Testis (tissue), 2 donors: ENCODE results near the gene GIPC3.

ENCODE experiments used
- CTCF ChIP-seq, 3 experiments: fragments of 450-650 bp in 2 of 3; fragments of 200-600 bp in 1 of 3; sonication (generic) in 1 of 3; IDR thresholded peaks; one replicate each; pipeline ENCODE4 v1.5.1; 2016 to 2019; ENCODE audit warnings: antibody characterized with exemption in 3 of 3, mild to moderate bottlenecking in 2 of 3, moderate library complexity in 1 of 3
- POLR2A ChIP-seq: fragments of 450-650 bp; IDR thresholded peaks from one replicate; pipeline ENCODE4 v1.6.1; 2017; ENCODE audit warnings: antibody characterized with exemption, mild to moderate bottlenecking, moderate library complexity

GRCh38 chr19:3575260-3575741, 10.0 kb upstream of the GIPC3 start:
- no peak for TF ChIP-seq CTCF (IDR thresholded peaks at IDR 0.05)
- no peak for TF ChIP-seq POLR2A
